ENCODE data around the gene ZIC1.

ZIC1 gene

GRCh38 chr3:147421184-147421912 lies 12.2 kb downstream of the ZIC1 start:
- no peak overlapping the region for H3K4me3 ChIP-seq (ENCODE audit: control insufficient read depth, low read depth, low read length)
- TF ChIP-seq, protein P1, sequence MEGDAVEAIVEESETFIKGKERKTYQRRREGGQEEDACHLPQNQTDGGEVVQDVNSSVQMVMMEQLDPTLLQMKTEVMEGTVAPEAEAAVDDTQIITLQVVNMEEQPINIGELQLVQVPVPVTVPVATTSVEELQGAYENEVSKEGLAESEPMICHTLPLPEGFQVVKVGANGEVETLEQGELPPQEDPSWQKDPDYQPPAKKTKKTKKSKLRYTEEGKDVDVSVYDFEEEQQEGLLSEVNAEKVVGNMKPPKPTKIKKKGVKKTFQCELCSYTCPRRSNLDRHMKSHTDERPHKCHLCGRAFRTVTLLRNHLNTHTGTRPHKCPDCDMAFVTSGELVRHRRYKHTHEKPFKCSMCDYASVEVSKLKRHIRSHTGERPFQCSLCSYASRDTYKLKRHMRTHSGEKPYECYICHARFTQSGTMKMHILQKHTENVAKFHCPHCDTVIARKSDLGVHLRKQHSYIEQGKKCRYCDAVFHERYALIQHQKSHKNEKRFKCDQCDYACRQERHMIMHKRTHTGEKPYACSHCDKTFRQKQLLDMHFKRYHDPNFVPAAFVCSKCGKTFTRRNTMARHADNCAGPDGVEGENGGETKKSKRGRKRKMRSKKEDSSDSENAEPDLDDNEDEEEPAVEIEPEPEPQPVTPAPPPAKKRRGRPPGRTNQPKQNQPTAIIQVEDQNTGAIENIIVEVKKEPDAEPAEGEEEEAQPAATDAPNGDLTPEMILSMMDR (IDR thresholded peaks at IDR 0.05; ENCODE audit: control insufficient read depth, insufficient read depth, low read depth, low read length, missing control alignments) = no peak
- no peak for DNase-seq (ENCODE audit: low read depth)

- no peak overlapping the region for H3K4me3 ChIP-seq (ENCODE audit: control insufficient read depth, low read depth, low read length)
- TF ChIP-seq, protein P1 (IDR thresholded peaks at IDR 0.05; ENCODE audit: control insufficient read depth, insufficient read depth, low read depth, low read length, missing control alignments) = no peak
- DNase-seq (ENCODE audit: low read depth) = no peak
These were observed 13.0 kb downstream of the ZIC1 start for GRCh38 chr3:147422196-147422595.

GRCh38 chr3:147422601-147423536 lies 13.7 kb downstream of the ZIC1 start:
- TF ChIP-seq, protein P1 (IDR thresholded peaks at IDR 0.05; ENCODE audit: control insufficient read depth, insufficient read depth, low read depth, low read length, missing control alignments) = no peak
- no peak overlapping the region for H3K4me3 ChIP-seq (ENCODE audit: control insufficient read depth, low read depth, low read length)
- no peak for DNase-seq (ENCODE audit: low read depth)

DNA sequence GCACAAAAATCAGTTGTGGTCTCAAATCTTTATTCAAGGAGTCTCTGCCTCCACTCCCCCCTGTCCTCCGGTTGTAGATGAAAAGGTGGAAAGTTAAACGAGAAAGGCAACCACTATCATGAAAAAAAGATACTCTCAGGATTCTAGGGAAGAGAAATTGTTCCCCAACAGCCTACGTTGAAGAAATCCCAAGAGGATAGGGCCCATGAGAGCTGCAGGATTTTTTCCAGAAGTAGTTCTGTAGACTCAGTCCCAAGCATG lies 14.3 kb downstream of the ZIC1 start:
- TF ChIP-seq, protein P1 (IDR thresholded peaks at IDR 0.05; ENCODE audit: control insufficient read depth, insufficient read depth, low read depth, low read length, missing control alignments) = no peak
- no peak for DNase-seq (ENCODE audit: low read depth)
- no peak overlapping the region for H3K4me3 ChIP-seq (ENCODE audit: control insufficient read depth, low read depth, low read length)

GRCh38 chr3:147423798-147424580 lies 14.8 kb downstream of the ZIC1 start:
- no peak for DNase-seq (ENCODE audit: low read depth)
- H3K4me3 ChIP-seq (ENCODE audit: control insufficient read depth, low read depth, low read length) = no peak overlapping the region

More at GRCh38 chr3:147423798-147424580, 14.8 kb downstream of the ZIC1 start:
- TF ChIP-seq, protein P1 (IDR thresholded peaks at IDR 0.05; ENCODE audit: control insufficient read depth, insufficient read depth, low read depth, low read length, missing control alignments) = no peak

Measured in AG09309 (cell line).